ENCODE data around the gene SHBG. TPM values are rescaled to one million over a fixed set of nuclear protein-coding genes. Genes with fewer than 3 reads are reported as not detected.

The SHBG gene
- total and polyA plus RNA-seq, 2 of the 8 experiments (the other 6 are each of a cell fraction or from before 2014, with no cell fraction given): 1.1 to 1.2 TPM

DNA sequence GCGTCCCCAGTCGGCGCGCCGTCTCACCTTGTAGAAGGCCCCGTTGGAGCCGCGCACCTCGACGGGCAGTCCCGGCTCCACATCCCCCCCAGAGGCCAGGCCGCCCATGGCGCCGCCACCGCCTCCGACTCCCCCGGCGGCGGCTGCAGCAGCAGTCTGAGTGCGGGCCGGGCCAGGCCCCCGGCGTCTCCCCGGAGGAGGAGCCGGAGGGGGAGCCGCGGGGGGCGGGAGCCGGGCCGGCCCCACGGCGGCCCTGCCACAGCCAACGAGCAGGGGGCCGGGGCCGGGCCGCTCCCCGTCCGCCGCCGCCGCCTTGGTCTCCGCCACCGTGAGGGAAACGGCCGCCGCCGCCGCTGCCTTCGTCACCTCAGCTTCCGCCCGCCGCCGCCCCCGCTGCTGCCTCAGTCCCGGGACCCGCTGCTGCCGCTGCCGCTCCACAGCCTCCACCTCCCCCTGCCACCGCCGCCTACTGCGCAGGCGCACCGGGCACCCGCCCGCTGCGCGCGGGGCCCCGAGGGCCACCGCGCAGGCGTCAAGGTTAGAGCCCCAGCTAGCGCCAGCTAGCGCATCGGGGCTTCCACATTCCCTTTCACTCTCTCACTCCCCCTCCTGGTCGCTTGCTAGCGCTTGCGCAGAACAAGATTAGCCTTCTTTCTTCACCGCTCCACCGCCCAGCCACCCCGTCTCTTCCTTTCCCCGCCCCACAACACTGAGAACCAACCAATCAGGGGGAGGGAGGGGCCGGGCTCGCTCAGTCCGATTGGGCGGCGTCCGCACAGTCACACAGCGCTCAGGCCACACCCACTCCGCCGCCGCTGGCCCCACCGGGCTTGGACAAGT is 15.3 kb upstream of the SHBG start, which contains the start of gene FXR2 (continued):
- TF ChIP-seq SAP30 (IDR thresholded peaks at IDR 0.05; ENCODE audit: insufficient read depth, insufficient replicate concordance, low read length) (no peak), SRF (IDR thresholded peaks at IDR 0.05; ENCODE audit: low read depth, low read length) (no peak), BRCA1 (IDR thresholded peaks at IDR 0.05; ENCODE audit: low read depth, low read length) (no peak), RXRA (IDR thresholded peaks at IDR 0.05; ENCODE audit: insufficient read depth, low read depth, low read length) (no peak), CBX8 (IDR thresholded peaks at IDR 0.05; ENCODE audit: borderline replicate concordance, low read depth, low read length) (no peak), POLR2A (IDR thresholded peaks at IDR 0.05; ENCODE audit: control extremely low read depth in 1 of 2, low read depth in 2 of 2, low read length in 2 of 2) (peak in 1 of 2 experiments; percentile 24; a peak in 1 of 3 replicates), EZH2 (IDR thresholded peaks at IDR 0.05; ENCODE audit: low read depth, low read length, severe bottlenecking) (no peak), TBP (IDR thresholded peaks at IDR 0.05; ENCODE audit: low read depth, low read length) (peak; percentile 28; the same call in 1 of the 2 replicates), PHF8 (conservative IDR thresholded peaks at IDR 0.05; ENCODE audit: low read depth, low read length) (peak; percentile 49), CEBPB (IDR thresholded peaks at IDR 0.05; ENCODE audit: low read depth, low read length) (peak; percentile 50; the same call in 1 of the 2 replicates), POLR2AphosphoS5 (IDR thresholded peaks at IDR 0.05; ENCODE audit: low read depth, low read length) (peak; percentile 56; the same call in 1 of the 2 replicates), EP300 (IDR thresholded peaks at IDR 0.05; ENCODE audit: borderline replicate concordance in 1 of 2, low read depth in 2 of 2, low read length in 2 of 2) (no peak), KDM4A (IDR thresholded peaks at IDR 0.05; ENCODE audit: low read depth, low read length, severe bottlenecking) (no peak), FOSL1 (IDR thresholded peaks at IDR 0.05; ENCODE audit: insufficient read depth, low read depth, low read length) (no peak), ASH2L (IDR thresholded peaks at IDR 0.05; ENCODE audit: low read length) (no peak), TEAD4 (IDR thresholded peaks at IDR 0.05; ENCODE audit: low read depth, low read length) (peak; percentile 50; the same call in 1 of the 2 replicates), CREB1 (IDR thresholded peaks at IDR 0.05) (peak; percentile 74), CBX5 (IDR thresholded peaks at IDR 0.05; ENCODE audit: low read depth, low read length) (no peak), SIRT6 (IDR thresholded peaks at IDR 0.05; ENCODE audit: low read length) (no peak), SP1 (IDR thresholded peaks at IDR 0.05; ENCODE audit: low read depth, low read length) (peak; percentile 54; the same call in 1 of the 2 replicates), POU5F1 (IDR thresholded peaks at IDR 0.05; ENCODE audit: low read depth, low read length) (no peak)
- TF ChIP-seq, protein P1, sequence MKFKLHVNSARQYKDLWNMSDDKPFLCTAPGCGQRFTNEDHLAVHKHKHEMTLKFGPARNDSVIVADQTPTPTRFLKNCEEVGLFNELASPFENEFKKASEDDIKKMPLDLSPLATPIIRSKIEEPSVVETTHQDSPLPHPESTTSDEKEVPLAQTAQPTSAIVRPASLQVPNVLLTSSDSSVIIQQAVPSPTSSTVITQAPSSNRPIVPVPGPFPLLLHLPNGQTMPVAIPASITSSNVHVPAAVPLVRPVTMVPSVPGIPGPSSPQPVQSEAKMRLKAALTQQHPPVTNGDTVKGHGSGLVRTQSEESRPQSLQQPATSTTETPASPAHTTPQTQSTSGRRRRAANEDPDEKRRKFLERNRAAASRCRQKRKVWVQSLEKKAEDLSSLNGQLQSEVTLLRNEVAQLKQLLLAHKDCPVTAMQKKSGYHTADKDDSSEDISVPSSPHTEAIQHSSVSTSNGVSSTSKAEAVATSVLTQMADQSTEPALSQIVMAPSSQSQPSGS (IDR thresholded peaks at IDR 0.05; ENCODE audit: low read length): no peak
- TF ChIP-seq, protein P2, sequence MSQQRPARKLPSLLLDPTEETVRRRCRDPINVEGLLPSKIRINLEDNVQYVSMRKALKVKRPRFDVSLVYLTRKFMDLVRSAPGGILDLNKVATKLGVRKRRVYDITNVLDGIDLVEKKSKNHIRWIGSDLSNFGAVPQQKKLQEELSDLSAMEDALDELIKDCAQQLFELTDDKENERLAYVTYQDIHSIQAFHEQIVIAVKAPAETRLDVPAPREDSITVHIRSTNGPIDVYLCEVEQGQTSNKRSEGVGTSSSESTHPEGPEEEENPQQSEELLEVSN (IDR thresholded peaks at IDR 0.05): no peak
